Posterior vena cava (tissue), 2 donors: Measurements from ENCODE around the gene GPR31. TPM values are rescaled to one million over a fixed set of nuclear protein-coding genes. Genes with fewer than 3 reads are reported as not detected.

Source experiments
- DNase-seq: peaks from one replicate; pipeline ENCODE4 v3.0.0-alpha.2; 2020; ENCODE audit warnings: low spot score
- intact Hi-C, 2 donors: fragments of 100-400 bp; cut with DNase I; formaldehyde crosslinking; loops; one replicate each; pipeline versions ENCODE4 v1.14.1 to v1.14.2; 2022 to 2023
- total RNA-seq, 2 donors: library from RNA; stranded (reverse); fragmentation: NEBNext Ultra II Directional; extraction: Animal tissue kit (Norgen Biotek cat#: 25700); gene quantifications; one replicate each; pipeline ENCODE4 v1.2.1, GENCODE V29; 2021
- donor health status: DM: yes; HTN: yes; CAD: no.
- donor health status: DM: yes; HTN: yes; CAD: no.

GPR31 gene
- total RNA-seq, 2 donors from 2014 or later: not detected

DNA sequence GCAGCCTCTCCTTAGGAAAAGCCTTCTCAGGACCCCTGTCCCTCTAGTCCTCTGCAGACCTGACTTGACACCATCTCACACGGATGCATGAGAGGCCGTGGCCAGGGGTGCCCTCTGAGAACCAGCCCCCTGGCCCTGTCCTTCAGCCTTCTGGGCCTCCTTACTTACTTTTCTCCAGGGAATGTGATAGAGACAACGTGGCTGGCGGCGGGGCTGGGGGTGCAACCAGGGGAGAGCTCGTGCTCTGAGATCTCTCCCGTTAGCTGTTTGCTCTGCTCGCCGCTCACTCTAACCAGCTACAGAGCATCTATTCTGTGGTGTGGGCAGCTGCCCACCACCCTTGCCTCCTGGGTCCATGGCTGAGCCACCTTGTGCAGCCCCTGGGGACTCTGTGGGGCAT lies 14.7 kb downstream of the GPR31 start:
- DNase-seq: no peak
- intact Hi-C loops: no loop called here

DNA sequence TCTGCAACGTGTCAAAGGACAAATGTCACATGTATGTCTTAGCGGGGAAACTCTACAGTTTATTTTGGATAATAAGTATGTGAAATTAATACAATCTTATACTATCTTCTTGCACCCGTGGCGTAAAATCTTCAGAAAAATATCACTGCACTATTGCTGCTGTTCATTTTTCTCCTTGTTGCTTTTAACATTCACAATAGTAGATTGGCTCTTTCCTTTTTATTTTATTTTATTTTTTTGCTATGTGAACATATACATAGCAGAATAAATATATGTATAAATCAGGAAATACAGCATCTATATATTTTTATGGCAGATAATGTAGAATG lies 15.4 kb downstream of the GPR31 start:
- no peak for DNase-seq
- intact Hi-C loops: loop anchor here in 1 of 2 donors (1.0 kb wide), 1 partner anchor 16 kb away; no protein-coding TSS in a partner anchor

DNA sequence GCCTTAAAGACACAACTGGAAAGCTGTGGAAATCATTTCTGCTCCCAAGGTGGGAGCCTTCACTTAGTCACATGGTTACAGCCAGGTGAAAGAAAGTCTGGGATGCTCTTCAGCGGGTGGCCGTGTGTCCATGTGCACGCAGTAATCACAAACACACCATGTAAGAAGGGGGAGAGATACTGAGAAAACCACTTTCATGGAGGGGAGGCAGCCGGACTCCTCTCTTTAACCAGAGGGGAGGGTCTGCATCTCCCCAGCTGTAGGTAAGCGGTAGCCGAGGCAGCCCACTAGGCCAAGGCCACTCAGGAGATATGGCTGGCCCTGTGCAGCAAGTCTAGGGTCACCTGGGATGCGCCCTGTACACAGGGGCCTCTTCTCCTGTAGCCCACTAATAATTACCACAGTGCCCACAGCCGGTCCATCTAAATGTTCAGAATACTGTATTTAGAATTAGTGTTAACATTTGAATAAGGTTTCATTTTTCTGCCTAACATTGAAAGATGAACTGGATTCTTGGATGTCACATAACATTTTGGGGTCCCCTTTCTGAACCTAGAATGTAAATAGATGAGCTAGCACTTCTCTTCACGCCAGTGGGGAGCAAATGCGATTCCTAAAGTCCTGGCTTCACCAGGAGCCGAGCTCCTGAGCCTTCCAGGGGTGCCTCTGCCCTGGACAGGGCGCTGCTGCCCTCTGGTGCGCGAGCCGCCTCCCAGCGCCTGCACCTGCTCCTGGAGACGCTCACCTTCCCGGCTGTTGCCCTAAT lies 15.9 kb downstream of the GPR31 start:
- intact Hi-C loops: loop anchor here in 1 of 2 donors (1.0 kb wide), 1 partner anchor 16 kb away; no protein-coding TSS in a partner anchor
- no peak for DNase-seq

DNA sequence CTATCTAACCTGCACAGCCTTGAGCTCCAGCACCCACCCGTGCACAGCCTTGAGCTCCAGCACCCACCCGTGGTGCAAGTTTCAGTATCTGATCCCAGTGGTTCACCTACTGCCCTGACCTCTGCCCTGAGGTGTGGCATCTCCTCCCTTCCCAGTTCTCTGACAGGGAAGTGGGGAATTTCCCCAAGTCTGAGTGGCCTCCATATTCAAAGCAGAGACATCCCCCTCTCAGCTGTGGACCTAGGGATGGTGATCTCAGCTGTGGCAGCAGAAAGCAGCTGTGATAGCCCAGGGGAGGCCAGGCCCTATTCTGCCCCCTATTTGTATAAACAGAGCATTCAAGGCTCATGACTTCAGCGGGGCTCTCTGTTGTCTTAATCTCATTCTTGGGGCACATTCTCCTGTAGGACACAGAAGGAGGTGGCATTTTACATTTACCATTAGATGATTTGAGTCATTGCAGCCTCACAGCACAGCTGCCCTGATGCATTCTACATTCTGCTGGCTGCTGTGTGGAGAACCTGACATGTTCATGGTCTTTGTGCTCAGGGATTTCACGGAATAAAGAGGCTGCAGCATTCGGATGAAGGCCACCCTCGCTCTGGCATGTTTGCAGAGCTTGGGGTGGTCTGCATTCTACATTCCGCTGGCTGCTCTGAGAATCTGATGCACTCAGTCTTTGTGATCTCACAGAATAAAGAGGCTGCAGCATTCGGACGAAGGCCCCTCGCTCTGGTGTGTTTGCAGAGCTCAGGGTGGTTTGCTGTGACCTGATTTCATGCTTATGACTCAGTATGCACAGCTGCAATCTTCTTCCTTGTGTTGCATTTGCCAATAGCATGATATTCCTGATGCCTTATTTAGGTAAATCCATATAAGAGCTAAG lies 16.9 kb downstream of the GPR31 start:
- intact Hi-C loops: no loop called here
- no peak for DNase-seq

DNA sequence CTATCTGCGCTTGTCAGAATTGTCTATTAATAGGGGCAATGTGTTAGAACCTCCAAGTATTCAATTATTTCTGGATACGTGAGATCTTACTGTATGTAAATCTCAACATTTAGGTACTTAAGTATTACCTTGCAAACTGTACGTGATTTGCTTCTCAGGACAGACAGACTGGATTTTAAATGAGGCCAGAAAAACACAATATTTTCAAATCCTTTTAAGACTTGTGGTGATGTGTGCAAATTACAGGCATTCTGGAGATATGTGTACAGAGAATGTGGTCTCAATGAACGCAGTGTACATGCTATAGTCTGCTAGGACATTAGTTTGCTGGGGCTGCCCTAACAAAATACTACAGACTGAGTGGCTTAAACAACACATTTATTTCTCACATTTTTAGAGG lies 18.0 kb downstream of the GPR31 start:
- intact Hi-C loops: no loop called here

DNA sequence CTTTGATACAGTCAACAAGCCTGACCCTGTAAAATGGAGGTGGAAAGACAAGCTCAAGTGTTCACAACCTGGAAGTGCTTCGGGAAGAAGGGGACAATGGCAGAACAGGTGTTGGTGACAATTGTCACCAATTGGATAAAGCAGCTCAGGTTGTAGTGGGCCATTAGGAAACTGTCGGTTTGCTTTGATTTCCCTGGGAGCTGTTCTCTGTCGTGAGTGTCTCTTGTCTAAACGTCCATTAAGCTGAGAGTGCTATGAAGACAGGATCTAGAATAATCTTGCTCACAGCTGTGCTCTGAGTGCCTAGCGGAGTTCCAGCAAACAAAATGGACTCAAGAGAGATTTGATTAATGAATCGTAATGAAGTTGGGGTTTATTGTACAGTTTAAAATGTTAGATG lies 19.9 kb downstream of the GPR31 start:
- DNase-seq: no peak

More for the DNA sequence above, 18.0 kb downstream of the GPR31 start:
- no peak for DNase-seq

DNA sequence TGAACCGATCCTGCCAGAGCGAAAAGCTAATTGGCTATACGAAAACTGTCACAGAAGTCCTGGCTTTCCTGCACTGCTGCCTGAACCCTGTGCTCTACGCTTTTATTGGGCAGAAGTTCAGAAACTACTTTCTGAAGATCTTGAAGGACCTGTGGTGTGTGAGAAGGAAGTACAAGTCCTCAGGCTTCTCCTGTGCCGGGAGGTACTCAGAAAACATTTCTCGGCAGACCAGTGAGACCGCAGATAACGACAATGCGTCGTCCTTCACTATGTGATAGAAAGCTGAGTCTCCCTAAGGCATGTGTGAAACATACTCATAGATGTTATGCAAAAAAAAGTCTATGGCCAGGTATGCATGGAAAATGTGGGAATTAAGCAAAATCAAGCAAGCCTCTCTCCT lies 20.7 kb downstream of the GPR31 start:
- intact Hi-C loops: no loop called here
- no peak for DNase-seq

More for the DNA sequence above, 19.9 kb downstream of the GPR31 start:
- intact Hi-C loops: no loop called here

DNA sequence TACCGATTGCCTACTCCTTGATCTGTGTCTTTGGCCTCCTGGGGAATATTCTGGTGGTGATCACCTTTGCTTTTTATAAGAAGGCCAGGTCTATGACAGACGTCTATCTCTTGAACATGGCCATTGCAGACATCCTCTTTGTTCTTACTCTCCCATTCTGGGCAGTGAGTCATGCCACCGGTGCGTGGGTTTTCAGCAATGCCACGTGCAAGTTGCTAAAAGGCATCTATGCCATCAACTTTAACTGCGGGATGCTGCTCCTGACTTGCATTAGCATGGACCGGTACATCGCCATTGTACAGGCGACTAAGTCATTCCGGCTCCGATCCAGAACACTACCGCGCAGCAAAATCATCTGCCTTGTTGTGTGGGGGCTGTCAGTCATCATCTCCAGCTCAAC lies 21.4 kb downstream of the GPR31 start:
- DNase-seq: no peak
- intact Hi-C loops: no loop called here

DNA sequence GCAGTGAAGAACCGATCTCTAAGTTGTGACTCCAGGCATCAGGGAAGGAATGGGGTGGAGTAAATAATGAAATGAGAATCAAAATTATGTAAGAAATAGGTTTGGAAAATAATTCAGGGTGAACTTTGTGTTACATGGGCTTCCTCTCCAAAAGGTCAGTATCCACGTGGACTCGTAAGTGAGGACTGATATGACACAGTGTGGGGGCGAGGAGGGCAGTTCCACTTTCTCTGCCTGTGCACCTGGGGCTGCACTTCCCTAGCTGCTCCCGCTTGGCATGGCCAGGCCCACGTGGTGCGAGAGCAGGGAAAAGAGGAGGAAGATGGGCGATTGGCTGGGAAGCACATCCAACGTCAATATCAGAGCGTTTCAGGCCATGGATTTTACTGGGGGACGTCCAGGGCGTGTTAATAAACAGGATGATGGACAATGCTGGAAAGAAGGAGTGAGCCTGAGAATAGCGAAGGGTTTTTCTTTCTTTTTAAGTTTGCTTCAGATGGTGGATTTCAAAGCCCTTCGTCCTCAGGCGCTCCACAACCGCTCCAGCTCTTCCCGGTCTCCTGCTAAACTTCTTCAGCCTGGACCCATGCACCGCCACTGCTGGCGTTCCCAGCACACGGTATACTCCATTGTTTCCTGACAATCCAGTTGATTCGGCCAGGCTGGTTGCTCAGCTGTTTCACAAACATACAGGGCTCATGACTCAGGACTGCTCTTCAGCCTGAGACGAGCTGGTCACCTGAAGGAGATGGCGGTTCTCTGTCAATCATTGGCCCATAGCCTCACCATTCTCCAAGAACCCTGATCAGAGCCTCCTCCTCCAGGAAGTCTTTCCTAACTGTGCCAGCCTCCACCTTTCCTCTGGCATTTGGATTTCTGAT lies 23.1 kb downstream of the GPR31 start:
- DNase-seq: no peak

DNA sequence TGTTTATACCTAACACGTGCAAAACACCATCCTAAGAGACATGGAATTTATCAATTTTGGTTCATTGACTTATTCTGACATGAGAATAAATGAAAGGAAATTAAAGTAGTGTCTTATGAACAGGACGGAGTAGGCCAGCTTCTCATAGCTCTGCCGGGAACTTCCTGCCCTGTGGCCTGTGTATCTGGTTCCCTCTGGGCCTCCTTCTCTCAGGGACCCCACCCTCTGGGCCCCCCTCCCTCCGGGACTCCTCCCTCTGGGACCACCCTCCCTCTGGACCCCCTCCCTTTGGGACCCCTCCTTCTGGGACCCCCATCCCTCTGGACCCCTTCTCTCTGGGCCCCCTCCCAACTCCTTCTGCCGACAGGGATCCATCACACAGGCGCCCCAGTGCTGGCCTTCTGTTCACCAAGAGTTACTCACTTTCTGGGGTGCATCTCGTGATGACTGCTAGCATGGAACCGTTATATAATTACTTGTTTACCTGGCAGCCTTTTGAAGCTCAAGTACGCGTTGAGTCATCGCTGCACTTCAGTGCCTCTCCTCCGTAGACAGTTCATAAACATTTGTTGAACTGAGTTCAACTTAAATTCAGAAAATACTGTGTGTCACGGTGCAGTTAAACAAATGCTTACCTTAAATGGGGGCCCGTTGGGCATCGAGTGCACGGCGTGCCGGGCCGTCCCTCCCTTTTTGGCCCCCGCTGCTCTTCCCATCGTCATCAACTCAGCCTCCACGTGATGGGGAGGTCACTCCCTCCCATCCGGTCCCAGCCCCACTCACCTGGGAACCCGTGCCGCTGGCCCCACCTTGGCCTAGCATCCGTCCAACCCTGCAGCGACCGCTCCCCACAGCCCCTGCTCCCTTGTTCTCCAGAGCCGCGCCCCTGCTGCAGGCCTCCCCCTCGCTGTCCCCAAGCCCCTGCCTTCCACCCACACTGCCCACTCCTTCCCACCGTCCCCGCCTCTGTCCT lies 26.8 kb downstream of the GPR31 start:
- DNase-seq: no peak
- intact Hi-C loops: loop anchor here in 1 of 2 donors (1.0 kb wide), 1 partner anchor 15 kb away; no protein-coding TSS in a partner anchor

More for the DNA sequence above, 23.1 kb downstream of the GPR31 start:
- intact Hi-C loops: no loop called here

DNA sequence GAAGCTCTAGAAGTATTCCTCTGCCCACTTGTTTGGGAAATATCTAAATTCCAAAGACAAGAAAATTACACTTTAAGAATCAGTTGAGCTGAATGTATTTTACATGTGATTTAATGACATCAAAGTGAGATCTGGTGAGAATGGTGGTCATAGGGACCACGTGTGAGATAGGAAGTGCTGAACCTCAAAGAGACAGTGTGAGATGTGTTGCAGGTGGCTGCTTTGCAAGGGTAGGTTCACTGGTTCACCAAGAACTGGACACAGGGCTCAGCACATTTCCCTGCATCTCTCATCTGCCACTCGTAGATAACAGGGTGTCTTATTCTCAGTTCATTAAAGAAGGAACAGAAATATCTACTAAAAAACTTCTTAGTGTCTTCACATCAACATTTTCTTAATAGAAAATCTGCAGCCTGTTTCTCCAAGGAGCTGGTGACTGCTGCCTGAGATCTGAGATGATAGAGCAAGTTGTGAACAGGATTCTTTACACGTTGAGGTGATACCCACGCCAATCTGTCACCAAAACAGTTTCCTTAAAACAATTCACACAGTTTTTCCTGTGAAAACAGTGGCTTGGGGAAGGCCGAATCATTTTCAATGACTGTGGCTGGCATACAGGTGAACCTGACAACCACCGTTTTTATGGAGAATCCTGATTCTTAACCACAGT lies 27.6 kb downstream of the GPR31 start:
- intact Hi-C loops: loop anchor here in 1 of 2 donors (1.0 kb wide), 1 partner anchor 16 kb away; no protein-coding TSS in a partner anchor
- DNase-seq: no peak

DNA sequence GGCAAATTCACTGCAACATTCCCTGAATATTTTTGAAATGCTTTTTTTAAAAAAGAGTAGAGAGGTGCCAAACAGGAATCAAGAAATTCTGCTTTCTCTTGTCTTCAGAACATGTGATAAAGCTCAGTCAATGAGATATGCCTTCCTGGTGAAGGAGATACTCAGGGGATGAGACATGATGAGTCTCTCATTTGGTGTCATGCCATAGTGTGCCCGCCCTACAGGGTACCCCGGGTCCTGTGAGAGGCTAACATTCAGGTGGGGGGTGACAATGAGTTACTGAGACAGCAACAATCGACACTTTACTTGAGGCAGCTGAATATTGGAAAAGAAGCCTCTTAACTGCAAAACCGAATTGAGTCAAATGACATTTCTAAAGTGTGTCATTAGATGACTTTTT lies 28.2 kb downstream of the GPR31 start:
- intact Hi-C loops: loop anchor here in 1 of 2 donors (10.0 kb wide), 1 partner anchor 125 kb away; no protein-coding TSS in a partner anchor
- DNase-seq: no peak

DNA sequence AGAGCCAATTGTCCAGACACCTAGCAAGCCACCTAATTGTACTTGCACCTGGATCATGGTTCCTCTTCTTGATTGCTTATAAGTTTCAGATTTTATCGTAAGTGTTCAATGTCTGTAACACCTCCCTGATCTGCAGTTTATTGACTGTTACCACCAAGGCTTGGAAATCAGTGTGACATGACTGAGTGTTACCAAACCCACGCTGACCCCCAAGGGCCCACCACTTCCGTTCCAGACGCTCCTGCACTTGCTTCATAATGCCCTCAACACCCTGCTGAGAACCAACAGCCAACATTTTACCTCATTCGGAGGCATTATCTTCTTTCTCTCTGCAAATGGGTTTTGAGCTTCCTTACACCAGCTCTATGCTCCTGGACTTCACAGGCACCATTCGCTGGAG lies 28.6 kb downstream of the GPR31 start:
- DNase-seq: no peak
- intact Hi-C loops: loop anchor here in 1 of 2 donors (10.0 kb wide), 1 partner anchor 124 kb away; no protein-coding TSS in a partner anchor

DNA sequence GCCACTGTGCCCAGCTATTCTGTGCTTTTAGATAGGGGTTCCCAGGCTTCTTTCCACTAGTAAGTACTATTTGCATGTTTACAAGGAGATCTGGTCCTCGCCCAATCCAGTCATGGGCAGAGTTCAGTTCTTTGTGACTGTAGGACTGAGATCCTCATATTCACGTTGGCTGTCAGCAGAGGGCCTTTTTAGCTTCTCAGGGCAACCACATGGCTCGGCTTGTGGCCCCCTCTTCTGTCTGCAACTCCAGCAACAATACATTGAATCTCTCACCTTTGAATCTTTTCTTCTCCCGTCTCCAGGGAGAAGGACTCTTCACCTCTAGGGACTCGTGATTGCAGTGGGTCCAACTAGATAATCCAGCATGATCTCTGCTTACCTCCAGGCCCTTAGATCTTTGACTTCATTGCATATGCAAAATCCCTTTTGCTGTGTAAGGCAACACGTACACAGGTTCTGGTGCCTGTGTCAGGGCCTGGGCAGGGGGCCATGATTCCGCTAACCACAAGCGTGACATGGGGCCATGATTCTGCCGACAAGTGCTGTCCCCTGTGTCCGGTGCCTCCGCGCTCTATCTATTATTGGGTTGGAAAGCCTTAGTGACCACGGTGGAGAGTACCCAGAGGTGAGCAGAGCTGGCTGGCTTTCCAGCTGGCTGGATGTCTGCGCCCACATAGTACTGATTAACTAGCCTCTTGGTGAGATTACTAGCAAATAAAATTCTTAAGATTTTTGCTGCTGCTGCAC lies 29.8 kb downstream of the GPR31 start:
- no peak for DNase-seq
- intact Hi-C loops: loop anchor here in 1 of 2 donors (10.0 kb wide), 1 partner anchor 123 kb away; no protein-coding TSS in a partner anchor

DNA sequence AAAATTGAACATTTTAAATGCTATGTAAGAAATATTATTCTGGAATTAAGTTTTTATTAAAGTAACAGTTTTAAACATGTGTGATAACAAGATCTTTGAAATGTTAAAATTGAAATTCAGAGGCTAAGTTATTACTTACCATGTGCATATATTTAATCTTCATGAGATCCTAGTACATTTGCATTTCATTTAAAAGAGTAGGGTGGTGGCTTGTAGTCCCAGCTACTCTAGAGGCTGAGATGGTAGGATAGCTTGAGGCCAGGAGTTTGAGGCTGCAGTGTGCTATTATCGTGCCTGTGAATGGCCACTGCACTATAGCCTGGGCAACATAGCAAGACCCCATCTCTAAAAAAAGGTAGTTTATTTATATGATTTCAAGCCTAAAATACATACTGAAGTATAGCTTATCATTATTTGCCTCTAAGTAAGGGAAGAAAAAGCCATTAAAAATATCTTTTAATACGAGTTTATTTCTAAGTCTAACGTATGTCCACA lies 31.9 kb downstream of the GPR31 start:
- no peak for DNase-seq
- intact Hi-C loops: loop anchor here in 1 of 2 donors (1.0 to 10.0 kb wide), 2 partner anchors 16 to 121 kb away; no protein-coding TSS in a partner anchor

DNA sequence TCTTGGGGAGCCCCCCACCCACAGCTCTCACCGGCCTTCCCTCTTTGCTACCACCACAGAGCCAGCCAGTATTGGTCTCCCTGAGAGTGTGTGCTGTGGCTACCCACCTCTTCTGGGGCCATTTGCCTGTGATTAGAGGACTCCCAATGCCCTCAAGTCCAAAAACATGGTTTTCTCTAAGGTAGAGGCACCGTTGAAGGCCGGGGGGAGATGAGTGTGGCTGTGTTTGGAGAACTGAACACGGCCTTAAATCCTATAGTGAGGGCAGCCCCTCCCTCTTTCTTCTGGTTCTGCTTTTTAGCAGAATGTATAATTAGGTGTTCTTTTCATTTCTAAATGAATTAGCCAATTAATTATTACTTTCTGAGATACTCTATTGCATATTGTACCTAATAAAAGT lies 32.4 kb downstream of the GPR31 start:
- no peak for DNase-seq
- intact Hi-C loops: loop anchor here in 1 of 2 donors (10.0 kb wide), 1 partner anchor 121 kb away; no protein-coding TSS in a partner anchor
